H1 (cell line): ENCODE results near the gene CAPN11. TPM values are rescaled to one million over a fixed set of nuclear protein-coding genes. Genes with fewer than 3 reads are reported as not detected.

Source experiments
- CTCF ChIA-PET: fragments of 300-600 bp; sonication (Branson Sonifier 250); formaldehyde crosslinking; loops from one replicate; lab custom pipeline; 2021; ENCODE audit not compliant: partially characterized antibody; lab: Charles Lee
- POLR2A ChIA-PET: fragments of 300-600 bp; sonication (Branson Sonifier 250); formaldehyde crosslinking; loops from one replicate; lab custom pipeline; 2021; ENCODE audit warnings: inconsistent platforms; ENCODE audit not compliant: partially characterized antibody; lab: Charles Lee
- DNase-seq, 2 experiments: peaks; one replicate each; pipeline versions ENCODE4 v3.0.0 to v3.0.0-alpha.2; 2010 to 2022; ENCODE audit warnings: low spot score in 2 of 2, low read depth in 1 of 2, mixed read lengths in 1 of 2
- FAIRE-seq: peaks from 2 replicates; lab custom pipeline; 2011; peaks lifted over from hg19 to GRCh38; lab: Jason Lieb, UNC
- H2AFZ ChIP-seq: 2 replicates; pipeline ENCODE4 v1.8.1; 2012; ENCODE audit warnings: low read length, inconsistent platforms
- H2AK5ac ChIP-seq: 2 replicates; pipeline ENCODE4 v1.6.1; 2013; ENCODE audit warnings: low read depth, low read length
- H2BK120ac ChIP-seq: replicated peaks from 2 replicates; pipeline ENCODE3; 2013; ENCODE audit warnings: low read depth, low read length, inconsistent platforms
- H2BK12ac ChIP-seq: 2 replicates; pipeline ENCODE4 v1.6.1; 2013; ENCODE audit warnings: low read depth, low read length
- H2BK15ac ChIP-seq: 2 replicates; pipeline ENCODE4 v1.6.1; 2013; ENCODE audit warnings: low read length
- H2BK20ac ChIP-seq: 2 replicates; pipeline ENCODE4 v1.6.1; 2013; ENCODE audit warnings: low read length
- H2BK5ac ChIP-seq: 2 replicates; pipeline ENCODE4 v1.6.1; 2013; ENCODE audit warnings: low read depth, low read length
- H3K14ac ChIP-seq: 2 replicates; pipeline ENCODE4 v1.6.1; 2013; ENCODE audit warnings: inconsistent platforms; ENCODE audit not compliant: insufficient read length
- H3K18ac ChIP-seq: 2 replicates; pipeline ENCODE4 v1.6.1; 2013; ENCODE audit warnings: low read length; ENCODE audit errors: extremely low read depth
- H3K23ac ChIP-seq: 2 replicates; pipeline ENCODE4 v1.6.1; 2013; ENCODE audit warnings: inconsistent platforms; ENCODE audit not compliant: insufficient read length
- H3K23me2 ChIP-seq: 2 replicates; pipeline ENCODE4 v1.6.1; 2013; ENCODE audit warnings: low read depth, low read length
- H3K27ac ChIP-seq: 2 replicates; pipeline ENCODE4 v1.6.1; 2011; ENCODE audit warnings: low read depth, low read length, inconsistent platforms
- H3K27me3 ChIP-seq, 4 experiments: replicated peaks in 1 of 4; 1 replicate in 1 of 4; 2 replicates in 3 of 4; pipeline versions ENCODE4 v1.6.1 to v1.8.1; 2011 to 2013; ENCODE audit warnings: low read length in 3 of 4, mild to moderate bottlenecking in 3 of 4, inconsistent platforms in 2 of 4, mixed read lengths in 2 of 4, moderate library complexity in 1 of 4; ENCODE audit not compliant: control insufficient read depth in 3 of 4, insufficient read depth in 3 of 4; ENCODE audit errors: extremely low read depth in 1 of 4
- H3K36me3 ChIP-seq, 4 experiments: 2 replicates each; pipeline versions ENCODE4 v1.6.1 to v1.8.1; 2011 to 2013; ENCODE audit warnings: mild to moderate bottlenecking in 4 of 4, low read length in 3 of 4, moderate library complexity in 2 of 4, control low read depth in 1 of 4, inconsistent platforms in 1 of 4; ENCODE audit not compliant: insufficient read depth in 4 of 4, control insufficient read depth in 2 of 4
- H3K4ac ChIP-seq: replicated peaks from 2 replicates; pipeline ENCODE3; 2013; ENCODE audit warnings: low read length, low read depth, mixed read lengths, inconsistent platforms; ENCODE audit not compliant: insufficient read length
- H3K4me1 ChIP-seq, 4 experiments: replicated peaks in 1 of 4; 1 replicate in 1 of 4; 2 replicates in 3 of 4; pipeline versions ENCODE4 v1.6.1 to v1.8.1; 2011 to 2013; ENCODE audit warnings: low read length in 3 of 4, inconsistent platforms in 2 of 4, mixed read lengths in 1 of 4; ENCODE audit not compliant: insufficient read depth in 4 of 4, control insufficient read depth in 3 of 4
- H3K4me2 ChIP-seq, 2 experiments: 2 replicates each; pipeline versions ENCODE4 v1.6.1 to v1.8.1; 2011 to 2013; ENCODE audit warnings: low read depth in 2 of 2, low read length in 2 of 2, control low read depth in 1 of 2, inconsistent platforms in 1 of 2, mild to moderate bottlenecking in 1 of 2; ENCODE audit not compliant: insufficient read depth in 1 of 2
- H3K4me3 ChIP-seq, 4 experiments: fragments of 200-600, 300-600 bp in 1 of 4; sonication (generic), shearing (Covaris generic), sonication (Bioruptor Twin) in 1 of 4; 2 replicates each; pipeline versions ENCODE4 v1.5.1 to v1.8.1; 2011 to 2016; ENCODE audit warnings: low read length in 4 of 4, low read depth in 3 of 4, control low read depth in 2 of 4, inconsistent platforms in 2 of 4, mild to moderate bottlenecking in 2 of 4, mixed read lengths in 1 of 4, moderate library complexity in 1 of 4; ENCODE audit not compliant: insufficient read depth in 2 of 4; ENCODE audit errors: extremely low read depth in 1 of 4
- H3K56ac ChIP-seq: replicated peaks from 2 replicates; pipeline ENCODE3; 2013; ENCODE audit warnings: low read depth, mild to moderate bottlenecking, mixed read lengths, low read length, inconsistent platforms; ENCODE audit not compliant: insufficient read length
- H3K79me1 ChIP-seq: 2 replicates; pipeline ENCODE4 v1.6.1; 2013; ENCODE audit warnings: low read depth, low read length, control low read depth
- H3K79me2 ChIP-seq, 2 experiments: 2 replicates each; pipeline versions ENCODE4 v1.6.1 to v1.8.1; 2012 to 2013; ENCODE audit warnings: low read length in 2 of 2, mild to moderate bottlenecking in 2 of 2, inconsistent platforms in 1 of 2; ENCODE audit not compliant: insufficient read depth in 2 of 2, control insufficient read depth in 1 of 2
- H3K9ac ChIP-seq, 4 experiments: replicated peaks in 1 of 4; 1 replicate in 1 of 4; 2 replicates in 3 of 4; pipeline versions ENCODE4 v1.6.1 to v1.8.1; 2011 to 2013; ENCODE audit warnings: low read depth in 3 of 4, low read length in 3 of 4, control low read depth in 2 of 4, mild to moderate bottlenecking in 2 of 4, moderate library complexity in 2 of 4, inconsistent platforms in 1 of 4; ENCODE audit errors: extremely low read depth in 1 of 4
- H3K9me3 ChIP-seq, 2 experiments: 2 replicates each; pipeline versions ENCODE4 v1.6.1 to v1.8.1; 2012 to 2013; ENCODE audit warnings: mild to moderate bottlenecking in 2 of 2, moderate library complexity in 2 of 2, control low read depth in 1 of 2, inconsistent platforms in 1 of 2, low read depth in 1 of 2, low read length in 1 of 2, mixed read lengths in 1 of 2; ENCODE audit not compliant: insufficient read depth in 2 of 2
- H4K20me1 ChIP-seq, 2 experiments: replicated peaks in 1 of 2; 2 replicates each; pipeline versions ENCODE3 to v1.8.1; 2011 to 2013; ENCODE audit warnings: inconsistent platforms in 2 of 2, low read length in 2 of 2, mild to moderate bottlenecking in 1 of 2; ENCODE audit not compliant: insufficient read depth in 2 of 2, control insufficient read depth in 1 of 2
- H4K5ac ChIP-seq: 2 replicates; pipeline ENCODE4 v1.6.1; 2013; ENCODE audit warnings: low read length, low read depth, mixed read lengths, inconsistent platforms; ENCODE audit not compliant: insufficient read length
- H4K8ac ChIP-seq: 2 replicates; pipeline ENCODE4 v1.8.0; 2013; ENCODE audit warnings: mild to moderate bottlenecking, moderate library complexity, low read length, inconsistent platforms; ENCODE audit not compliant: insufficient read depth; ENCODE audit errors: extremely low read depth
- H4K91ac ChIP-seq: replicated peaks from 2 replicates; pipeline ENCODE3; 2013; ENCODE audit warnings: low read length, mixed read lengths, inconsistent platforms; ENCODE audit not compliant: insufficient read length
- CEBPB ChIP-seq: IDR thresholded peaks from 2 replicates; pipeline ENCODE4 v1.6.1; 2012; ENCODE audit warnings: low read depth, low read length
- CREB1 ChIP-seq: IDR thresholded peaks from 2 replicates; pipeline ENCODE4 v1.6.1; 2012; ENCODE audit warnings: inconsistent platforms
- EGR1 ChIP-seq: IDR thresholded peaks from 2 replicates; pipeline ENCODE4 v1.6.1; 2011; ENCODE audit warnings: low read depth, low read length, borderline replicate concordance
- HDAC6 ChIP-seq: IDR thresholded peaks from one replicate; pipeline ENCODE4 v1.7.1; 2012; ENCODE audit warnings: low read depth, mild to moderate bottlenecking, inconsistent platforms, low read length, moderate library complexity
- KDM1A ChIP-seq: fragments of 200-600, 300-600 bp; sonication (generic); IDR thresholded peaks from 2 replicates; pipeline ENCODE4 v1.7.1; 2016; ENCODE audit warnings: mild to moderate bottlenecking, low read length, borderline replicate concordance
- SIN3A ChIP-seq, 2 experiments: IDR thresholded peaks in 1 of 2; conservative IDR thresholded peaks in 1 of 2; 2 replicates each; pipeline ENCODE4 v1.6.1; 2011 to 2012; ENCODE audit warnings: low read length in 2 of 2, improper control_type of control experiment in 1 of 2, low read depth in 1 of 2, mild to moderate bottlenecking in 1 of 2
- SP2 ChIP-seq: IDR thresholded peaks from 2 replicates; pipeline ENCODE4 v1.6.1; 2012; ENCODE audit warnings: mild to moderate bottlenecking, low read length, inconsistent platforms
- TEAD4 ChIP-seq: IDR thresholded peaks from 2 replicates; pipeline ENCODE4 v1.6.1; 2012; ENCODE audit warnings: low read depth, low read length, inconsistent platforms, mixed read lengths
- WGBS, 2 experiments: shearing (Covaris generic) in 1 of 2; methylation state at CpG; one replicate each; pipeline versions ENCODE4 v1.1.6 to v1.1.7; 2013 to 2015; ENCODE audit warnings: low lambda C conversion rate in 2 of 2, mixed read lengths in 2 of 2, inconsistent platforms in 1 of 2, low coverage in 1 of 2, missing lambda C conversion rate in 1 of 2; ENCODE audit not compliant: insufficient replicate concordance in 2 of 2, insufficient coverage in 1 of 2, insufficient read length in 1 of 2; ENCODE audit errors: extremely low coverage in 1 of 2, missing lambda C conversion rate in 1 of 2; 5-methylcytosine and 5-hydroxymethylcytosine counted together
- polyA plus RNA-seq, 7 experiments: library from polyadenylated mRNA; depleted of rRNA in 3 of 7; stranded (reverse) in 5 of 7; unstranded in 2 of 7; fragments of >200 nt in 5 of 7; fragments of 200-250 nt in 2 of 7; gene quantifications; 1 replicate in 5 of 7; 2 replicates in 1 of 7; 4 replicates in 1 of 7; pipeline versions ENCODE4 v1.2.1 to v1.2.3, GENCODE V29; 2011 to 2013; ENCODE audit warnings: missing spikeins in 2 of 7, mixed read lengths in 2 of 7
- total RNA-seq: library from RNA; stranded (reverse); fragmentation: NEBNext Ultra II Directional; extraction: Animal tissue kit (Norgen Biotek cat#: 25700); gene quantifications from 2 replicates; pipeline ENCODE4 v1.2.1, GENCODE V29; 2021
- TF ChIP-seq, protein P1 (sequence below), 3 experiments: IDR thresholded peaks; 1 replicate in 2 of 3; 2 replicates in 1 of 3; pipeline versions ENCODE4 v1.5.1 to v1.6.1; 2011; ENCODE audit warnings: low read length in 3 of 3, mild to moderate bottlenecking in 3 of 3, inconsistent platforms in 2 of 3, low read depth in 1 of 3, moderate library complexity in 1 of 3; ENCODE audit not compliant: insufficient read depth in 1 of 3; ENCODE audit errors: control extremely low read depth in 1 of 3

Gene CAPN11
- total and polyA plus RNA-seq, 2 of the 8 experiments (the other 6 are each of a cell fraction or from before 2014, with no cell fraction given) = 0.95 to 0.97 TPM

DNA sequence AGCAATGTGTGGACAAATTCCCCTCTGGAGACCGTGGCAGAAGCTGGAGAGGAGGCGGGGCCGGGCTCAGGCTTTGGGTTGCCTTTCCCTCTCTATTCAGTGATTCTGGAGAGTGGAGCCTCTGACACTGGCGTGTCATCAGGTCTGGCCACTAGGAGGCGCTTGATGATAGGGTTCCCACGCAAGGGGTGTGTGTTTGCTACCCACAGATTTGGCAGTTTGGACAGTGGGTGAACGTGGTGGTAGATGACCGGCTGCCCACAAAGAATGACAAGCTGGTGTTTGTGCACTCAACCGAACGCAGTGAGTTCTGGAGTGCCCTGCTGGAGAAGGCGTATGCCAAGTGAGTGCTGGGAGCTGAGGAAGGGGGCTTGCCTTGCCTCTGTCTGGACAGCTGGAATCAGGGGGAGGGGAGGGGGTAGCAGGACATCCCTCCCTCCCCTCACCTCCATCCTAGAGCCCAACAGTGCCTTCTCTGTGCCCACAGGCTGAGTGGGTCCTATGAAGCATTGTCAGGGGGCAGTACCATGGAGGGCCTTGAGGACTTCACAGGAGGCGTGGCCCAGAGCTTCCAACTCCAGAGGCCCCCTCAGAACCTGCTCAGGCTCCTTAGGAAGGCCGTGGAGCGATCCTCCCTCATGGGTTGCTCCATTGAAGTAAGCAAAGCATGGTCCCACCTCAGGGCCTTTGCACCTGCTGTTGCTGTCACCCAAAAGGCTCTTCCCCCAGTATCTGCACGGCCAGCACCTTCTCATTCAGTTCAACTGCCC is 14.3 kb downstream of the CAPN11 start:
- DNase-seq (peak in 1 of 2 experiments; percentile 91), FAIRE-seq (peak; percentile 58)
- Histone ChIP-seq H3K18ac (0 out of 2 replicates have a peak overlapping the region, but pooled peaks have one; percentile 11), H3K4me3 (no peak overlapping the region), H3K4ac (no peak overlapping the region), H3K9me3 (no peaks in the 10 kb centered on the region), H3K56ac (no peak overlapping the region), H2AK5ac (no peak overlapping the region), H4K91ac (peak overlapping the region; percentile 70), H2BK20ac (peak overlapping the region; percentile 90; the same call in 1 of the 2 replicates), H3K27ac (no peak overlapping the region), H4K20me1 (no peaks in the 10 kb centered on the region), H3K79me2 (no peaks in the 10 kb centered on the region), H2AFZ (no peak overlapping the region), H3K79me1 (no peaks in the 10 kb centered on the region), H2BK5ac (no peak overlapping the region; the same call in 1 of the 2 replicates), H2BK120ac (no peak overlapping the region), H3K23me2 (no peaks in the 10 kb centered on the region), H3K4me1 (peaks cover 0 to 12% (median 3%) of the 10 kb centered on the region in 4 experiments; a peak in 6 of 7 replicates), H4K8ac (no peak overlapping the region; the same call in 1 of the 2 replicates), H3K36me3 (no peaks in the 10 kb centered on the region), H3K27me3 (no peaks in the 10 kb centered on the region), H4K5ac (no peak overlapping the region), H3K23ac (no peak overlapping the region), H3K4me2 (0 out of 4 replicates have a peak overlapping the region, but pooled peaks of 1 of the 2 experiments have one; percentile 13), H2BK12ac (peak overlapping the region; percentile 92; the same call in 1 of the 2 replicates), H3K9ac (no peak overlapping the region), H3K14ac (no peak overlapping the region), H2BK15ac (peak overlapping the region; percentile 99)
- ChIA-PET CTCF (interaction anchor here (0.7 to 10.8 kb wide), 39 partner anchors 10 to 165 kb away, joined by 3 to 287 read pairs (median 5); partner anchors contain the start of genes CAPN11, HSP90AB1, MYMX and SLC29A1), POLR2A (interaction anchor here (0.9 to 2.6 kb wide), 19 partner anchors 10 to 84 kb away, joined by 3 to 33 read pairs (median 5); partner anchors contain the start of genes HSP90AB1, MYMX and SLC29A1)
- WGBS, 2 experiments = 37% methylated on average over 15 of the region's 15 CpGs; no CpG with 5 or more reads in 1 of the 2 experiments
- TF ChIP-seq SP2 (no peak), KDM1A (0 out of 2 replicates have a peak, but pooled peaks have one; percentile 67), EGR1 (no peak), CEBPB (no peak), HDAC6 (no peak), TEAD4 (no peak), CREB1 (peak; percentile 45; the same call in 1 of the 2 replicates), SIN3A (conservative IDR thresholded peaks at IDR 0.05 in 1 of 2, IDR thresholded peaks at IDR 0.05 in 1 of 2; ENCODE audit: low read depth in 1 of 2, low read length in 2 of 2) (peak in 1 of 2 experiments; percentile 78; a peak in 2 of 4 replicates)
- TF ChIP-seq, protein P1, sequence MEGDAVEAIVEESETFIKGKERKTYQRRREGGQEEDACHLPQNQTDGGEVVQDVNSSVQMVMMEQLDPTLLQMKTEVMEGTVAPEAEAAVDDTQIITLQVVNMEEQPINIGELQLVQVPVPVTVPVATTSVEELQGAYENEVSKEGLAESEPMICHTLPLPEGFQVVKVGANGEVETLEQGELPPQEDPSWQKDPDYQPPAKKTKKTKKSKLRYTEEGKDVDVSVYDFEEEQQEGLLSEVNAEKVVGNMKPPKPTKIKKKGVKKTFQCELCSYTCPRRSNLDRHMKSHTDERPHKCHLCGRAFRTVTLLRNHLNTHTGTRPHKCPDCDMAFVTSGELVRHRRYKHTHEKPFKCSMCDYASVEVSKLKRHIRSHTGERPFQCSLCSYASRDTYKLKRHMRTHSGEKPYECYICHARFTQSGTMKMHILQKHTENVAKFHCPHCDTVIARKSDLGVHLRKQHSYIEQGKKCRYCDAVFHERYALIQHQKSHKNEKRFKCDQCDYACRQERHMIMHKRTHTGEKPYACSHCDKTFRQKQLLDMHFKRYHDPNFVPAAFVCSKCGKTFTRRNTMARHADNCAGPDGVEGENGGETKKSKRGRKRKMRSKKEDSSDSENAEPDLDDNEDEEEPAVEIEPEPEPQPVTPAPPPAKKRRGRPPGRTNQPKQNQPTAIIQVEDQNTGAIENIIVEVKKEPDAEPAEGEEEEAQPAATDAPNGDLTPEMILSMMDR (IDR thresholded peaks at IDR 0.05; ENCODE audit: control extremely low read depth in 1 of 3, insufficient read depth in 1 of 3, low read depth in 1 of 3, low read length in 3 of 3) = peak; percentile 89 to 94 (median 90)
